ENCODE measurements around the gene SIM2. TPM values are rescaled to one million over a fixed set of nuclear protein-coding genes. Genes with fewer than 3 reads are reported as not detected.

SIM2 gene
- total RNA-seq, 1 donor from 2014 or later, result under 0.01 TPM

DNA sequence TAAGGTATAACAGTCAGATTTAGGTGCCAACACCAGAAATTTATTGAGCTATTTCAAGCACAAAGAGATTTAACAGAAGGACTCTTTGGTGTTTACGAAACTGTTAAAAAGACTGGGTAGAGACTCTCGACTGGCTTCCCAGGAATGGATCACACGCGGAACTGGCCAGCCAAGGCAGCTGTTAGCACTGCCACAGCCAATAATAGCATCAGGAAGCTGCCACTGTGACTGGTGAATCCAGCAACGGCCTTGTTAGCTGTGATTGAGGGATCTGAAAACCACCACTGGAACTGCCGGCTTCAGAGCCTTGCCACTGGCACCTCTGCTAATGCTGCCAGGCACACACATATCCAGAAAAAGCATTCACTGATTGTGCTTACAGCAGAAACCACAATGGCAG, 10.6 kb upstream of the SIM2 start:
- DNase-seq, result no peak

DNA sequence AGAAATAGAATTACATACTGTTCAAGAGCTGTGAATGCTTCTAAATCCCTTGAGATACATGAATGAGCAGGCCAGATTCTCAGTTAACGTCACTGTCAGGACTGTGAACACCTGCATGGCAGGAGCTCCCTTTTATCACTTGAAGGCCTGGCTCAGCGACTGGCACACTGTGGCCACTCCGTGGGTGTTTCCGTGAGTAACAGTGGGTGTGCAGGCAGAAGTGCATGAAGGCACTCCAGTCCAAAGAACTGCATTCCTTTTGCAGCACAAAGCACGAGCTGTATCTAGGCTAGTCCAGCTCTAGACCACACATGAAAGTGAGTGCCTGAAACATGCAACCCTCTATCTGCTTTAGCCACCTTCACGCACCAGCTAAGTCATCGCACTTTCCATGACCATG, 9.6 kb upstream of the SIM2 start:
- DNase-seq, result no peak

GRCh38 chr21:36690628-36691554, 8.0 kb upstream of the SIM2 start:
- no peak for DNase-seq

- DNase-seq, result no peak
Measured at GRCh38 chr21:36691555-36692041, 7.3 kb upstream of the SIM2 start.

- DNase-seq, result no peak
Measured at GRCh38 chr21:36692114-36692834, 6.6 kb upstream of the SIM2 start.

- no peak for DNase-seq
Measured at GRCh38 chr21:36692835-36693488, 6.0 kb upstream of the SIM2 start.

- no peak for DNase-seq
Measured at GRCh38 chr21:36693489-36694030, 5.4 kb upstream of the SIM2 start.

DNA sequence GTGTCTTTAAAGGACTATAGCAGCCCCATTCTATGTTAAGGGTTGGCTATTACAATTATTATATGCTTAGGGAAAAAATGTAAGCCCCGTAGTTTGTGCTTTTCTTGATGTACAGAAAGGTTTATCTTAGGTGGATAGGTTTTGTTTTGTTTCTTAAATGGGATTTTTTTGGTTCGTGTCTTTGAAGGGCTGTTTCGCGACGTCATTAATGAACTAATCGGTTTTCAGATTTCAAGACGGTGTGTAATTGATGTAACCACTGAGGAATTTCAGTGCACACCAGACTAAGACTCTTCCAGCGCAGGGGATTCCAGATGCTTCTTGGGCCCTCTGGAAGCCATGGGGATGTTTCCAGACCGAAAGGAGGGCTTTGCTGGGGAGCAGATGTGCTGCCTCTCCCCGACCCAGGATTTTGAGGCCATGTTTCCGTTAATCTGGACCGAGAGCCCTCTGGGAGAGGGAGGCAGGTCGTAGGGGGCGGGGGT, 4.8 kb upstream of the SIM2 start:
- DNase-seq, result no peak

GRCh38 chr21:36694593-36695282, 4.2 kb upstream of the SIM2 start:
- no peak for DNase-seq

DNA sequence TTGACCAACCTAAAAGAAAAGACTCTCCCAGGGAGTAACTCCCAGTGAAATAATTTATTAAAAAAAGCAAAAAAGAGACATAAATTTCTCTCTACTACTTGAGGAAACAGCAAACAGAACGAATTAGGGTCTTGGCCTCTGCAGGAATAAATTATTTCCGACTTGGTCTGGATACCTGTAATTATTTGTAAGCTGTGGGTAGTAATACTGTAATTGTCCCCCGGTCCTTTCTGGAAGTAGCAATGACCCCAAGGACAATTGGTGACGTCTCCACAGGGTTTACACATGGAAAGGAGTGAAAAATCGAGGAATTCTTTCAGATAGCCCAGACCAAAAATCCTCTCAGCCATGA, 3.7 kb upstream of the SIM2 start:
- no peak for DNase-seq

- DNase-seq, result no peak
Measured at GRCh38 chr21:36695671-36696389, 3.1 kb upstream of the SIM2 start.

DNA sequence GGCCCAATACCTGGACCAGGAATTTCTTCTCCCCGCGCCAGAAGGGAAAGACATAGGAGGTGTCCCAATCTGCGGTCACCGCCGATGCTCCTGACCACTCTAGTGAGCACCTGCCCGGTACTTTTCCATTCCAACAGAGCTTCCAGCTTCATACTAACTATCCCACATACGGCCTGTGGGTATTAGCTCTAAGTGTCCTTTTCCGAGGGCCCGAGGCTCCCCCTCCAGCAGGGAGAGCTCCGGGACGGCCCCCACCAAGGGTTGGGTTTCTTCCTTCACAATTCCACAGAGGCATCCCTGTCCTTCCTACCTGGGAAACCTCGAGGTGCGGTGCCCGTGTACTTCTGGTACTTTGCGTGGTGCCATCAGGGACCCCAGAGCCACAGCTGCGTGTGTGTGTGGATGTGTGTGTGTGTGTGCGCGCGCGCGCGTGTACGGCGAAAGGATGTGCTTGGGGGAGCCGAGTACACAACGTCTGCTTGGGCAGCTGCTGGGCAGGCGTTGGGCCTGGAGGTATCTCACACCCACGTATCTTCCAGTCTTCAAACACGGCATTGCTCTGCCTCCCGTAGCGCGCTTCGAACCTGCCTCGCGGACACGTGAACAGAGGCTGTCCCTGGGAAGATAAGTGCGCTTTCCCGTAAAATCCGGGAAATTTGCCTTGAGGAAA, 2.4 kb upstream of the SIM2 start:
- no peak for DNase-seq

DNA sequence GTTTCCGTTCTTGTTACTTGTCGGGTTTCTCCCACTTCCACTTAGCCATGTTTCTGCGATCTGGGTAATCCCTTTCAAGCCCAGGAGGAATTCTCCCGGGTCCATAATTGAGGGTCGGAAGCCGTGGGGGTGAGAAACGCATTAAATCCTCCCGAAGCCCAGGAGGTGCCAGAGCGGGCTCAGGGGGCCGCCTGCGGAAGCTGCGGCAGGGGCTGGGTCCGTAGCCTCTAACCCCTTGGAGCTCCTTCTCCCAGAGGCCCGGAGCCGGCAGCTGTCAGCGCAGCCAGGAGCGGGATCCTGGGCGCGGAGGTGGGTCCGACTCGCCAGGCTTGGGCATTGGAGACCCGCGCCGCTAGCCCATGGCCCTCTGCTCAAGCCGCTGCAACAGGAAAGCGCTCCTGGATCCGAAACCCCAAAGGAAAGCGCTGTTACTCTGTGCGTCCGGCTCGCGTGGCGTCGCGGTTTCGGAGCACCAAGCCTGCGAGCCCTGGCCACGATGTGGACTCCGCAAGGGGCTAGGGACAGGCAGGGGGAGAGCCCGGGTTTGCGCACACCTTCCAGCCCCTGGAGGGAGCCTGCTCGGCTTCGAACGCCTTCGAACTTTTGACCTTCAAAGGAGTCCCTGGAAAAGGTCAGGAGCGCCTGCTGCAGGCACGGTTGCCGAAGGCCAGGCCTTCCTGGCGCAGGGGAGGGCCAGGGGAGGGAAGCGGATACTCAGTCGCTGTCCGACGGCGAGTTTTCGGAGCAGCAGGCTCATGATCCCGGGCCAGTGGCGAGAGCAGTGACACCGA, 1.7 kb upstream of the SIM2 start:
- no peak for DNase-seq

DNA sequence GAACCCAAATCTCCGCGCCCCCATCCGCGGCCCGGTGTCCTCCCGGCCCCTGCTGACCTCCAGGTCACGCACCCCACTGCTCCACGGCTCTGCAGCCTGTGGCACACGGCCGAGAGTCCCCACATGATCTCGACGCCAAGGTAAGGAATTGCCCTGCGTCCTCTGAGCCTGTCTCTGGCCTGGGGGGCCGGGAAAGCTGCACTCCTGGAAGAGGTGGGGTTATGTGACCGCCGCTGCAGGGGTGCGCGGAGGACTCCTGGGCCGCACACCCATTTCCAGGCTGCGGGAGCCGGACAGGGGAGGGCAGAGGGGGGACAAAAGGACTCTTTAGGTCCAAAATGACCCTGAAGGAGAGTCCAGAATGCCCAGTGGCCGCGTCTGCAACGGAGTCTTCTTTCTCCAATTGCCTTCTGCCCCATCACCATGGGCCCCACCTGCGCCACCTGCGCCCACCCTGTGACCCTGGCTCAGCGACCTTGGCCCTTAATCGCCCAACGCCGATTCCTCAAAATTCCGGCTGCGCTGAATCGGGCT, 997 bp upstream of the SIM2 start:
- no peak for DNase-seq

- no peak for DNase-seq
Measured at GRCh38 chr21:36698385-36698980, 432 bp upstream of the SIM2 start.

GRCh38 chr21:36699546-36700294, 805 bp downstream of the SIM2 start:
- no peak for DNase-seq

DNA sequence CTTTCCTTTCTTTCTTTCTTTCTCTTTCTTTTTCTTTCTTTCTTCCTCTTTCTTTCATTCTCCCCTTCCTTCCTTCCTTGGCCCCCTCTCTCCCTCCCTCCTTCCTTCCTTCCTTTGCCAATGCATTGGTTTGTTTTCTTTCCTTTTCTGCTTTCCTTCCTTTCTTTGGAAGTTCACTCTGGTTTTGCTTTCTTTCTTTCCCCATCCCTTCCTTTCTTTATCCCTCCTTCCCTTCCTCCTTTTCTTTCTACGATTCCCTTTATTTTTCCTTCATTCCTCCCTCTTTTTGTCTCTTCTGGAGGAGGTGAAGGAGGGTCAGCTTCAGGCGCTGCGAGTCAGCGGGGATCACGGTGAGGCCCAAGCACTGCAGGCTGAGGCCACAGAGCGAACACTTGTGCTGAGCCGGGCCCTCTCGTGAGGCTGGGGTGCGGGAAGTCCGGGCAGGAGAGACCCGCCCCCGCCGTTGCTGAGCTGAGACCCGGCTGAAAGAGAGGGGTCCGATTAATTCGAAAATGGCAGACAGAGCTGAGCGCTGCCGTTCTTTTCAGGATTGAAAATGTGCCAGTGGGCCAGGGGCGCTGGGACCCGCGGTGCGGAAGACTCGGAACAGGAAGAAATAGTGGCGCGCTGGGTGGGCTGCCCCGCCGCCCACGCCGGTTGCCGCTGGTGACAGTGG, 1.5 kb downstream of the SIM2 start:
- no peak for DNase-seq
